ENCODE results near the gene ITIH5. TPM values are rescaled to one million over a fixed set of nuclear protein-coding genes. Genes with fewer than 3 reads are reported as not detected.

Gene ITIH5
- total and polyA plus RNA-seq, 2 of the 13 experiments (the other 11 are each of a cell fraction or from before 2014, with no cell fraction given), result 4.7 to 8.9 TPM

GRCh38 chr10:7532723-7533498 is 133.9 kb downstream of the ITIH5 start (continued):
- TF ChIP-seq MYC (CRISPR knock-in tag; IDR thresholded peaks at IDR 0.05; ENCODE audit: borderline replicate concordance) (peak; percentile 37; the same call in 1 of the 2 replicates), ZNF780A (CRISPR knock-in tag; IDR thresholded peaks at IDR 0.05) (no peak), TAF1 (CRISPR knock-in tag; IDR thresholded peaks at IDR 0.05) (no peak), ZNF263 (CRISPR knock-in tag; IDR thresholded peaks at IDR 0.05) (peak; percentile 33; the same call in 1 of the 2 replicates), MAZ (IDR thresholded peaks at IDR 0.05; ENCODE audit: borderline replicate concordance, low read depth, low read length) (no peak), MAZ (CRISPR knock-in tag; IDR thresholded peaks at IDR 0.05; ENCODE audit: low read depth) (0 out of 2 replicates have a peak, but pooled peaks have one; percentile 28), ATF4 (CRISPR knock-in tag; IDR thresholded peaks at IDR 0.05) (no peak), U2AF1 (optimal IDR thresholded peaks at IDR 0.05; ENCODE audit: low read depth, low read length) (no peak), SMYD3 (CRISPR knock-in tag; IDR thresholded peaks at IDR 0.05) (no peak), ZNF34 (CRISPR knock-in tag; IDR thresholded peaks at IDR 0.05; ENCODE audit: borderline replicate concordance) (no peak), KLF13 (CRISPR knock-in tag; IDR thresholded peaks at IDR 0.05) (no peak), ZSCAN25 (CRISPR knock-in tag; IDR thresholded peaks at IDR 0.05) (no peak), ZFP1 (CRISPR knock-in tag; IDR thresholded peaks at IDR 0.05) (no peak), HDAC6 (IDR thresholded peaks at IDR 0.05; ENCODE audit: low read depth, low read length) (no peak), ZNF629 (CRISPR knock-in tag; conservative IDR thresholded peaks at IDR 0.05) (peak; percentile 23; the same call in 1 of the 2 replicates), HDAC2 (CRISPR knock-in tag; IDR thresholded peaks at IDR 0.05) (peak; percentile 12; the same call in 1 of the 2 replicates), NR2F6 (IDR thresholded peaks at IDR 0.05) (0 out of 2 replicates have a peak, but pooled peaks have one; percentile 14), NR2F6 (CRISPR knock-in tag; IDR thresholded peaks at IDR 0.05) (peak; percentile 7; the same call in 1 of the 2 replicates), NCOA2 (CRISPR knock-in tag; IDR thresholded peaks at IDR 0.05) (0 out of 2 replicates have a peak, but pooled peaks have one; percentile 13), ZNF281 (CRISPR knock-in tag; IDR thresholded peaks at IDR 0.05; ENCODE audit: borderline replicate concordance) (peak; percentile 26; the same call in 1 of the 2 replicates), ZNF331 (CRISPR knock-in tag; IDR thresholded peaks at IDR 0.05) (0 out of 2 replicates have a peak, but pooled peaks have one; percentile 14)
- TF ChIP-seq, protein P1, sequence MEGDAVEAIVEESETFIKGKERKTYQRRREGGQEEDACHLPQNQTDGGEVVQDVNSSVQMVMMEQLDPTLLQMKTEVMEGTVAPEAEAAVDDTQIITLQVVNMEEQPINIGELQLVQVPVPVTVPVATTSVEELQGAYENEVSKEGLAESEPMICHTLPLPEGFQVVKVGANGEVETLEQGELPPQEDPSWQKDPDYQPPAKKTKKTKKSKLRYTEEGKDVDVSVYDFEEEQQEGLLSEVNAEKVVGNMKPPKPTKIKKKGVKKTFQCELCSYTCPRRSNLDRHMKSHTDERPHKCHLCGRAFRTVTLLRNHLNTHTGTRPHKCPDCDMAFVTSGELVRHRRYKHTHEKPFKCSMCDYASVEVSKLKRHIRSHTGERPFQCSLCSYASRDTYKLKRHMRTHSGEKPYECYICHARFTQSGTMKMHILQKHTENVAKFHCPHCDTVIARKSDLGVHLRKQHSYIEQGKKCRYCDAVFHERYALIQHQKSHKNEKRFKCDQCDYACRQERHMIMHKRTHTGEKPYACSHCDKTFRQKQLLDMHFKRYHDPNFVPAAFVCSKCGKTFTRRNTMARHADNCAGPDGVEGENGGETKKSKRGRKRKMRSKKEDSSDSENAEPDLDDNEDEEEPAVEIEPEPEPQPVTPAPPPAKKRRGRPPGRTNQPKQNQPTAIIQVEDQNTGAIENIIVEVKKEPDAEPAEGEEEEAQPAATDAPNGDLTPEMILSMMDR (CRISPR knock-in tag; IDR thresholded peaks at IDR 0.05), result peak; percentile 9; the same call in 1 of the 2 replicates
- TF ChIP-seq, protein P2, sequence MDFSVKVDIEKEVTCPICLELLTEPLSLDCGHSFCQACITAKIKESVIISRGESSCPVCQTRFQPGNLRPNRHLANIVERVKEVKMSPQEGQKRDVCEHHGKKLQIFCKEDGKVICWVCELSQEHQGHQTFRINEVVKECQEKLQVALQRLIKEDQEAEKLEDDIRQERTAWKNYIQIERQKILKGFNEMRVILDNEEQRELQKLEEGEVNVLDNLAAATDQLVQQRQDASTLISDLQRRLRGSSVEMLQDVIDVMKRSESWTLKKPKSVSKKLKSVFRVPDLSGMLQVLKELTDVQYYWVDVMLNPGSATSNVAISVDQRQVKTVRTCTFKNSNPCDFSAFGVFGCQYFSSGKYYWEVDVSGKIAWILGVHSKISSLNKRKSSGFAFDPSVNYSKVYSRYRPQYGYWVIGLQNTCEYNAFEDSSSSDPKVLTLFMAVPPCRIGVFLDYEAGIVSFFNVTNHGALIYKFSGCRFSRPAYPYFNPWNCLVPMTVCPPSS (IDR thresholded peaks at IDR 0.05), result no peak
